Astrocyte (in vitro differentiated cells and primary cell): Measurements from ENCODE around the gene FCMR.

ENCODE experiments used
- EZH2 ChIP-seq: IDR thresholded peaks from 2 replicates; pipeline ENCODE4 v1.6.1; 2012; ENCODE audit warnings: mild to moderate bottlenecking, low read length, inconsistent platforms; ENCODE audit not compliant: insufficient read depth
- TF ChIP-seq, protein P1 (sequence below): IDR thresholded peaks from 2 replicates; pipeline ENCODE4 v1.5.1; 2011; ENCODE audit warnings: low read depth, mild to moderate bottlenecking, inconsistent platforms, low read length, moderate library complexity; ENCODE audit not compliant: insufficient read depth

DNA sequence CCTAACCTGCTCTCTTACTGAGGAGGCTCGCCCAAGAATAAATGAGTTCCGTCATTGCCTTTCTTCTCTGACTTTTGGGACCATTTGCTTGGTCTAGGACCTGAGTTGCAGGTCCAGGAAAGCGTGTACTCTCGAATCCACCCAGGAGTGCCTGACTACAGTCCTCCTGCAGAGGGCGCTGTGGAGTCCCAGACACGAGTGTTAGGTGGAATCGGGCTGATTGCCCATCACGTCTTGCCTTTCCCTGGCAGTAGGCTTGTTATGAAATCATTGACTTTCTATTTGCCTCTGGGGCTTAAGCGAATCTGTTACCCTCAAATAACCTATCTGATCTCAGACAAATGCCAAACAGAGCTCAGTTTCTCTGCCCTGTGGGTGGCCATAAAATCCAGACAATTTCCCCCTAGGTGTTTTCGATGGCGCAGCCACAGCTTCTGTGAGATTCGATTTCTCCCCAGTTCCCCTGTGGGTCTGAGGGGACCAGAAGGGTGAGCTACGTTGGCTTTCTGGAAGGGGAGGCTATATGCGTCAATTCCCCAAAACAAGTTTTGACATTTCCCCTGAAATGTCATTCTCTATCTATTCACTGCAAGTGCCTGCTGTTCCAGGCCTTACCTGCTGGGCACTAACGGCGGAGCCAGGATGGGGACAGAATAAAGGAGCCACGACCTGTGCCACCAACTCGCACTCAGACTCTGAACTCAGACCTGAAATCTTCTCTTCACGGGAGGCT, 56.6 kb downstream of the FCMR start, which contains the start of gene IL20:
- TF ChIP-seq, protein P1, sequence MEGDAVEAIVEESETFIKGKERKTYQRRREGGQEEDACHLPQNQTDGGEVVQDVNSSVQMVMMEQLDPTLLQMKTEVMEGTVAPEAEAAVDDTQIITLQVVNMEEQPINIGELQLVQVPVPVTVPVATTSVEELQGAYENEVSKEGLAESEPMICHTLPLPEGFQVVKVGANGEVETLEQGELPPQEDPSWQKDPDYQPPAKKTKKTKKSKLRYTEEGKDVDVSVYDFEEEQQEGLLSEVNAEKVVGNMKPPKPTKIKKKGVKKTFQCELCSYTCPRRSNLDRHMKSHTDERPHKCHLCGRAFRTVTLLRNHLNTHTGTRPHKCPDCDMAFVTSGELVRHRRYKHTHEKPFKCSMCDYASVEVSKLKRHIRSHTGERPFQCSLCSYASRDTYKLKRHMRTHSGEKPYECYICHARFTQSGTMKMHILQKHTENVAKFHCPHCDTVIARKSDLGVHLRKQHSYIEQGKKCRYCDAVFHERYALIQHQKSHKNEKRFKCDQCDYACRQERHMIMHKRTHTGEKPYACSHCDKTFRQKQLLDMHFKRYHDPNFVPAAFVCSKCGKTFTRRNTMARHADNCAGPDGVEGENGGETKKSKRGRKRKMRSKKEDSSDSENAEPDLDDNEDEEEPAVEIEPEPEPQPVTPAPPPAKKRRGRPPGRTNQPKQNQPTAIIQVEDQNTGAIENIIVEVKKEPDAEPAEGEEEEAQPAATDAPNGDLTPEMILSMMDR: peak; percentile 71
- TF ChIP-seq EZH2: no peak
